ENCODE results near the gene NT5C.
"Not testable (repeated sequence)": the region's sequence is repeated elsewhere in the genome, so short reads cannot be mapped to it uniquely, and the experiment has no call there.

NT5C gene

DNA sequence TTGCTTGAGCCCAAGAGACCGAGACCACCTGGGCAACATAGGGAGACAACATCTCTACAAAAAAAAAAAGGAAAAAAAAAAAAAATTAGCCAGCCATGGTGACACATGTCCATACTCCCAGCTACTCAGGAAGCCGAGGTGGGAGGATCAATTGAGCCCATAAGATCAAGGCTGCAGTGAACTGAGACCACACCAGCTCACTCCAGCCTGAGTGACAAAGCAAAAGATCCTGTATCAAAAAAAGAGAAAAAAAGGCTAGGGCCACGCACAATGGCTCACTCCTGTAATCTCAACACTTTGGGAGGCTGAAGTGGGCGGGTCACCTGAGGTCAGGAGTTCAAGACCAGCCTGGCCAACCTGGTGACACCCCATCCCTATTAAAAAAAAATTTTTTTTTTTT is 37.5 kb upstream of the NT5C start:
- Histone ChIP-seq H3K36me3 (ENCODE audit: control insufficient read depth, low read length) (peaks cover 85% of the 10 kb centered on the region), H4K20me1 (ENCODE audit: control insufficient read depth, insufficient read depth, low read depth, low read length) (no peaks in the 10 kb centered on the region; the same call in 1 of the 2 replicates)
- TF ChIP-seq, protein P1, sequence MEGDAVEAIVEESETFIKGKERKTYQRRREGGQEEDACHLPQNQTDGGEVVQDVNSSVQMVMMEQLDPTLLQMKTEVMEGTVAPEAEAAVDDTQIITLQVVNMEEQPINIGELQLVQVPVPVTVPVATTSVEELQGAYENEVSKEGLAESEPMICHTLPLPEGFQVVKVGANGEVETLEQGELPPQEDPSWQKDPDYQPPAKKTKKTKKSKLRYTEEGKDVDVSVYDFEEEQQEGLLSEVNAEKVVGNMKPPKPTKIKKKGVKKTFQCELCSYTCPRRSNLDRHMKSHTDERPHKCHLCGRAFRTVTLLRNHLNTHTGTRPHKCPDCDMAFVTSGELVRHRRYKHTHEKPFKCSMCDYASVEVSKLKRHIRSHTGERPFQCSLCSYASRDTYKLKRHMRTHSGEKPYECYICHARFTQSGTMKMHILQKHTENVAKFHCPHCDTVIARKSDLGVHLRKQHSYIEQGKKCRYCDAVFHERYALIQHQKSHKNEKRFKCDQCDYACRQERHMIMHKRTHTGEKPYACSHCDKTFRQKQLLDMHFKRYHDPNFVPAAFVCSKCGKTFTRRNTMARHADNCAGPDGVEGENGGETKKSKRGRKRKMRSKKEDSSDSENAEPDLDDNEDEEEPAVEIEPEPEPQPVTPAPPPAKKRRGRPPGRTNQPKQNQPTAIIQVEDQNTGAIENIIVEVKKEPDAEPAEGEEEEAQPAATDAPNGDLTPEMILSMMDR (IDR thresholded peaks at IDR 0.05; ENCODE audit: low read depth, low read length, poor library complexity, severe bottlenecking), result no peak
- TF ChIP-seq EZH2phosphoT487 (IDR thresholded peaks at IDR 0.05; ENCODE audit: borderline replicate concordance, low read length), result no peak

DNA sequence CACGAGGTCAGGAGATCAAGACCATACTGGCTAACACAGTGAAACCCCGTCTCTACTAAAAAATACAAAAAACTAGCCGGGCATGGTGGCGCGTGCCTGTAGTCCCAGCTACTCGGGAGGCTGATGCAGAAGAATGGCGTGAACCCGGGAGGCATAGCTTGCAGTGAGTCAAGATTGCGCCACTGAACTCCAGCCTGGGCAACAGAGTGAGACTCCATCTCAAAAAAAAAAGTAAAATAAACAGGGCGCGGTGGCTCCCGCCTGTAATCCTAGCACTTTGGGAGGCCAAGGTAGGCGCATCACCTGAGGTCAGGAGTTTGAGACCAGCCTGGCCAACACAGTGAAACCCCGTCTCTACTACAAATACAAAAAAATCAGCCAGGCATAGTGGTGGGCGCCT is 33.1 kb upstream of the NT5C start:
- Histone ChIP-seq H3K36me3 (ENCODE audit: control insufficient read depth, low read length) (peaks cover 64% of the 10 kb centered on the region), H3F3A (ENCODE audit: control insufficient read depth, insufficient read depth) (peaks cover 21% of the 10 kb centered on the region), H3K79me2 (ENCODE audit: control insufficient read depth, low read length) (peaks cover 17% of the 10 kb centered on the region)
- not testable (repeated sequence) for H3K9me3 ChIP-seq (ENCODE audit: control insufficient read depth, insufficient read depth, low read length); H3K27ac ChIP-seq (ENCODE audit: low read depth, low read length); H3K4me3 ChIP-seq (ENCODE audit: low read length); H3K27me3 ChIP-seq (ENCODE audit: control insufficient read depth, low read length); H3K4me1 ChIP-seq (ENCODE audit: control insufficient read depth, low read length); H3K9me2 ChIP-seq (replicated peaks; ENCODE audit: control insufficient read depth, low read length); H3K4me2 ChIP-seq (ENCODE audit: low read length); H4K20me1 ChIP-seq (ENCODE audit: control insufficient read depth, insufficient read depth, low read depth, low read length)

More for the DNA sequence above, 37.5 kb upstream of the NT5C start:
- H3K27me3 ChIP-seq (ENCODE audit: control insufficient read depth, low read length), result no peaks in the 10 kb centered on the region
- H3K4me2 ChIP-seq (ENCODE audit: low read length), result no peak overlapping the region
- H3K4me1 ChIP-seq (ENCODE audit: control insufficient read depth, low read length), result no peaks in the 10 kb centered on the region
- no peaks in the 10 kb centered on the region for H3K9me3 ChIP-seq (ENCODE audit: control insufficient read depth, insufficient read depth, low read length)
- no peak overlapping the region for H3K27ac ChIP-seq (ENCODE audit: low read depth, low read length)
- H3F3A ChIP-seq (ENCODE audit: control insufficient read depth, insufficient read depth), result peaks cover 20% of the 10 kb centered on the region
- H3K79me2 ChIP-seq (ENCODE audit: control insufficient read depth, low read length), result peaks cover 60% of the 10 kb centered on the region
- H3K9me2 ChIP-seq (replicated peaks; ENCODE audit: control insufficient read depth, low read length), result no peaks in the 10 kb centered on the region
- H3K4me3 ChIP-seq (ENCODE audit: low read length), result no peak overlapping the region

DNA sequence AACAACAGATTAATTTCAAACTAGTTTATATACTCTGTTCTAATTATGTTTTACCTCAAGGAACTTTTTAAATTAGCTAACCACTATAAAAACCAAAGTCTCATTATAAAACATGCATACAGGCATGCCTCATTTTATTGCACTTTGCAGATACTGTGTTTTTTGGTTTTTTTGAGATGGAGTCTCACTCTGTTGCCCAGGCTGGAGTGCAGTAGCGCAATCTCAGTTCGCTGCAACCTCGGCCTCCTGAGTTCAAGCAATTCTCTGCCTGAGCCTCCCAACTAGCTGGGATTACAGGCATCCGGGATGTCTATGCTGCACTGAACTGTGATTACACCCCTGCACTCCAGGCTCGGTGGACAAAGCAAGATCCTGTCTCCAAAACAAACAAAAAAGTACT is 31.5 kb upstream of the NT5C start:
- Histone ChIP-seq H3K9me2 (replicated peaks; ENCODE audit: control insufficient read depth, low read length) (no peaks in the 10 kb centered on the region), H4K20me1 (ENCODE audit: control insufficient read depth, insufficient read depth, low read depth, low read length) (no peaks in the 10 kb centered on the region), H3K79me2 (ENCODE audit: control insufficient read depth, low read length) (peaks cover 4% of the 10 kb centered on the region; the same call in 1 of the 2 replicates), H3K9me3 (ENCODE audit: control insufficient read depth, insufficient read depth, low read length) (no peaks in the 10 kb centered on the region), H3K27ac (ENCODE audit: low read depth, low read length) (no peak overlapping the region), H3K36me3 (ENCODE audit: control insufficient read depth, low read length) (peaks cover 58% of the 10 kb centered on the region), H3K27me3 (ENCODE audit: control insufficient read depth, low read length) (no peaks in the 10 kb centered on the region), H3K4me2 (ENCODE audit: low read length) (no peak overlapping the region), H3K4me1 (ENCODE audit: control insufficient read depth, low read length) (no peaks in the 10 kb centered on the region), H3F3A (ENCODE audit: control insufficient read depth, insufficient read depth) (peaks cover 21% of the 10 kb centered on the region), H3K4me3 (ENCODE audit: low read length) (no peak overlapping the region)
- TF ChIP-seq EZH2phosphoT487 (IDR thresholded peaks at IDR 0.05; ENCODE audit: borderline replicate concordance, low read length), result no peak
- TF ChIP-seq, protein P1 (IDR thresholded peaks at IDR 0.05; ENCODE audit: low read depth, low read length, poor library complexity, severe bottlenecking), result no peak

DNA sequence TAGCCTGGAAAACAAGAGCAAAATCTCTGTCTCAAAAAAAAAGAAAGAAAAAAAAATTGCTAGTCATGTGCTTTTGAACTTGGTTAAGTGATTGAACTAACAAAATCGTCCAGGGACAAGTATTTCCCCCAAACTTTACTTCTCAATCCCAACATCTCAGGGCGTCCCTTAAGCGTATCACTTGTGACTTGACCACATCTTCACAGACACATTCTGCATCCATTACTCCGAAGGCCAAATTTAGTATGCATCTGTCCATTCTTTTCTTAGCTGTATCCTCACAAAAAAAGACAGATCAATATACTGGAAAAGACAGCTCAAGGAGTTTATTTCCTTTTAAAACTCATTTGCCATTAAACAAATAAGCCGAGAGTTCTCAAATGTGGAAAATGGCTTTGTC is 28.7 kb upstream of the NT5C start:
- peaks cover 21% of the 10 kb centered on the region; the same call in 1 of the 2 replicates for H3F3A ChIP-seq (ENCODE audit: control insufficient read depth, insufficient read depth)
- H3K27ac ChIP-seq (ENCODE audit: low read depth, low read length), result no peak overlapping the region
- H3K79me2 ChIP-seq (ENCODE audit: control insufficient read depth, low read length), result no peaks in the 10 kb centered on the region
- peaks cover 44% of the 10 kb centered on the region for H3K36me3 ChIP-seq (ENCODE audit: control insufficient read depth, low read length)
- no peak overlapping the region for H3K4me2 ChIP-seq (ENCODE audit: low read length)
- H3K4me1 ChIP-seq (ENCODE audit: control insufficient read depth, low read length), result peaks cover 5% of the 10 kb centered on the region
- TF ChIP-seq, protein P1 (IDR thresholded peaks at IDR 0.05; ENCODE audit: low read depth, low read length, poor library complexity, severe bottlenecking), result no peak
- TF ChIP-seq EZH2phosphoT487 (IDR thresholded peaks at IDR 0.05; ENCODE audit: borderline replicate concordance, low read length), result no peak
- no peaks in the 10 kb centered on the region for H3K9me2 ChIP-seq (replicated peaks; ENCODE audit: control insufficient read depth, low read length)
- H3K9me3 ChIP-seq (ENCODE audit: control insufficient read depth, insufficient read depth, low read length), result no peaks in the 10 kb centered on the region
- no peaks in the 10 kb centered on the region for H3K27me3 ChIP-seq (ENCODE audit: control insufficient read depth, low read length)
- no peaks in the 10 kb centered on the region for H4K20me1 ChIP-seq (ENCODE audit: control insufficient read depth, insufficient read depth, low read depth, low read length)
- H3K4me3 ChIP-seq (ENCODE audit: low read length), result no peak overlapping the region

Data from DOHH2 (cell line).